NCI-H146 (cell line): Measurements from ENCODE around the gene TIMM50.
A peak's percentile ranks its signal among the peaks of the same experiment; 100 is the strongest.

ENCODE experiments used
- DNase-seq: peaks from one replicate; lab custom pipeline; 2025; lab: John Stamatoyannopoulos, UW

The TIMM50 gene

DNA sequence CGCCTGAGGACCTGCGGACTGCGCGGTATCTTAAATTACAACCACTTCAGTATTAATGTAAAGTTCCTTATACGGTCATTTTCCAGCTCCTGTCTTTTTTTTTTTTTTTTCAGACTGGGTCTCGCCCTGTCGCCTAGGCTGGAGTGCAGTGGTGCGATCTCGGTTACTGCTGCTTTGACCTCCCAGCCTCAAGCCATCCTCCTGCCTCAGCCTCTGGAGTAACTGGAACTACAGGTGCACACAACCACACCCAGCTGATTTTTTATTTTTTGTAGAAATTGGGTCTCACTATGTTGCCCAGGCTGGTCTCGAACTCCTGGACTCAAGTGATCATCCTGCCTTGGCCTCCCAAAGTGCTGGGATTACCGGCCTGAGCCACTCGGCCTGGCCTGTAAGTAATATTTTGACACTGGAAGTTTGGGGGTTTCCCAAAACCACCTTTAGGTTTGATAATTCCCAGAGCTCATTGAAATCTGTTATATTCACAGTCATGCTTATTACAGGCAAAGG, 52.4 kb downstream of the TIMM50 start:
- DNase-seq: no peak

DNA sequence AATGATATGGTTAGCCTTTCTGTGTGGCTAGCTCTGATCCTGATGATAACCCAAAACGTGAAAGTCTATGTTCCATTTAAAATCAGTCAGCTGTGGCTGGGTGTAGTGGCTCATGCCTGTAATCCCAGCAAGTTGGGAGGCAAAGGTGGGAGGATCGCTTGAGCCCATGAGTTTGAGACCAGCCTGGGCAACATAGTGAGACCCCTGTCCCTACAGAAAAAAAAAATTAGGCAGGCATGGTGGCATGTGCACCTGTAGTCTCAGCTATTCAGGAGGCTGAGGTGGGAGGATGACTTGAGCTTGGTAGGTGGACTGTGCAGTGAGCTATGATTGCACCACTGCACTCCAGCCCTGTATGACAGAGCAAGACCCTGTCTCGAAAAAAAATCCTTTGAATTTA, 53.2 kb downstream of the TIMM50 start:
- DNase-seq: no peak

DNA sequence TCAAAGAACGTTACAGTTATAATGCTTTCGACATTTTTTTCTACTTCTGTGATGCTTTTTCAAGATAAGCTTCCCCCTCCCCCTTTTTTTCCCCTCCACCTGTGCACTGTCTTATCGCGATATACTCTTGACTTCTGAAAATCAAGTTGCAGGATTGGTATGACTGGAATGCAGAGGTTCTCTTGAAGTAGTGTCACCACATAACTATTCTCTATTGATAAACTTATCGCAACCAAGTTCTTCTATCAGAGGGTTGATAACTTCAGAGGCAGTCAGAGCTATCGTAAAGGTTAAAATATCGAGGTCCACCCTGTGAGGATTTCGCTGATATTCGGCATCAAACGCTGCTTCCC, 58.5 kb downstream of the TIMM50 start:
- no peak for DNase-seq

DNA sequence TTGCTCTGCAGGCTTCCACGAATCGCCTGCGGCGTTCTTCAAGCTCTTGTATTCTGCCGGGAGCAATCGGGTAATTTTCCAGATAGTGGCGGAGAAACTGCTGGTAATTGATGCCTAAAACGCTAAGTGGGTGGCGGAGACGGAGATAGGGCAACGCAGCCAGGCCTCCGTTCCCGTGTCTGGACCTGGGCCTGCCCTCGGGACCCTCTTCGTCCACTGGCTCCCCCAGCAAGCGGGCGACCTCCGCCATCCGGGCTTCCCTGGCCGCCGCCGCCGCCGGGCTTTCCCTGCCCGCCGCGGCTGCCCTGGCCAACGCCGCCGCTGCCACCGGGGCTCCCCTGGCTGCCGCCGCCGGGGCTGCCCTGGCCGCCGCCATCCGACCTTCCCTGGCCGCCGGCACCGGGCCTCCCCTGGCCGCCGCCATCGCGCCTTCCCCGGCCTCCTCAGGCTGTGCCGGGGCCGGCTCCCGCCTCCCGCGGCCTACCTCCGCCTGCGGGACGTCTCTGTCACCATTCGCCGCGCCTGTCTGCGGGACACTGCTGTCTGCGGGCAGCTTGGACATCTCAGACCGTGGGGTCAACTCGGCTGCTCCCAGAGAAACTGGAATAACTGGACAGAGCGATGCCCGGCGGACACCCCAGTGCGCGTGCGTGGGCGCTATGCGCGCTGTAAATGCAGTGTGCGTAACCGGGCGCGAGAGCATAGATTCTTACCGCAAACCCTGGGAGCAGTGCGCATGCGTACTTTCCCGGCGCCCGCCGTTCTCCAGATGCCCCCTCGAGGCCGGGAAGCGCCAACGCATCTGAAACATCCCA, 59.1 kb downstream of the TIMM50 start, which contains the start of gene EID2:
EID2 (minus strand) TSS at position 644 of the 815 bp plus-strand sequence; CDS start at position 562, 82 bp downstream.
- DNase-seq: peak; percentile 95

DNA sequence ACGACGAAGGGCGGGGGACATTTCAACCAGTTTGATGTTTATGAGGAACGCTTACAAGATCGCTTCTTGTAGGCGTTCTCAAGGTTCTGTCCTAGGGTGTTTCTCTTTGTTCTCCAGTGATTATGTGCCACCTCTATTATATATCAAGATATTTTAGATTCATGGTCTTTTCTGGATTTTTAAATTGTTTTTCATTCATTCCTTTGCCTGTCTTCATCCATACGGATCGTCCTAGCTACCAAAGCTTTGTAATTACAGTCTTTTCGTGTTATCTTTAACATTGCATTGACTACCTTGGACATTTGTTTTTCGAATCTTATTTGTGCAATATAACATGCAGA, 59.7 kb downstream of the TIMM50 start:
- no peak for DNase-seq
